ENCODE measurements around the gene LOC128125822.

The LOC128125822 gene

GRCh38 chr6:63554782-63555181 lies 17.5 kb upstream of the LOC128125822 start:
- DNase-seq (ENCODE audit: low read depth in 2 of 2, low spot score in 1 of 2): no peak

- no peak for DNase-seq (ENCODE audit: low read depth in 2 of 2, low spot score in 1 of 2)
Measured at GRCh38 chr6:63556369-63556768, 15.9 kb upstream of the LOC128125822 start.

GRCh38 chr6:63558278-63558677 lies 14.0 kb upstream of the LOC128125822 start:
- DNase-seq (ENCODE audit: low read depth in 2 of 2, low spot score in 1 of 2): no peak

- DNase-seq (ENCODE audit: low read depth in 2 of 2, low spot score in 1 of 2): no peak
Measured at GRCh38 chr6:63560801-63561287, 11.4 kb upstream of the LOC128125822 start.

- DNase-seq (ENCODE audit: low read depth in 2 of 2, low spot score in 1 of 2): no peak
Measured at GRCh38 chr6:63561288-63561687, 11.0 kb upstream of the LOC128125822 start.

GRCh38 chr6:63563235-63563634 lies 9.0 kb upstream of the LOC128125822 start:
- no peak for DNase-seq (ENCODE audit: low read depth in 2 of 2, low spot score in 1 of 2)

- DNase-seq (ENCODE audit: low read depth in 2 of 2, low spot score in 1 of 2): no peak
Measured at GRCh38 chr6:63565058-63565726, 7.1 kb upstream of the LOC128125822 start.

- DNase-seq (ENCODE audit: low read depth in 2 of 2, low spot score in 1 of 2): no peak
Measured at GRCh38 chr6:63565727-63566596, 6.3 kb upstream of the LOC128125822 start.

GRCh38 chr6:63567966-63568365 lies 4.3 kb upstream of the LOC128125822 start:
- DNase-seq (ENCODE audit: low read depth in 2 of 2, low spot score in 1 of 2): no peak

- DNase-seq (ENCODE audit: low read depth in 2 of 2, low spot score in 1 of 2): no peak
Measured at GRCh38 chr6:63571361-63572043, 778 bp upstream of the LOC128125822 start.

GRCh38 chr6:63572747-63573075 lies 431 bp downstream of the LOC128125822 start:
- DNase-seq (ENCODE audit: low read depth in 2 of 2, low spot score in 1 of 2): no peak

GRCh38 chr6:63573076-63573898 lies 1.0 kb downstream of the LOC128125822 start:
- DNase-seq (ENCODE audit: low read depth in 2 of 2, low spot score in 1 of 2): peak; percentile 22 to 34

- DNase-seq (ENCODE audit: low read depth in 2 of 2, low spot score in 1 of 2): no peak
Measured at GRCh38 chr6:63573899-63574553, 1.7 kb downstream of the LOC128125822 start.

GRCh38 chr6:63574554-63574900 lies 2.2 kb downstream of the LOC128125822 start:
- DNase-seq (ENCODE audit: low read depth in 2 of 2, low spot score in 1 of 2): no peak

GRCh38 chr6:63576147-63576772 lies 4.0 kb downstream of the LOC128125822 start:
- DNase-seq (ENCODE audit: low read depth in 2 of 2, low spot score in 1 of 2): no peak

GRCh38 chr6:63576985-63577712 lies 4.9 kb downstream of the LOC128125822 start:
- DNase-seq (ENCODE audit: low read depth in 2 of 2, low spot score in 1 of 2): no peak

- DNase-seq (ENCODE audit: low read depth in 2 of 2, low spot score in 1 of 2): no peak
Measured at GRCh38 chr6:63578757-63579156, 6.5 kb downstream of the LOC128125822 start.

- no peak for DNase-seq (ENCODE audit: low read depth in 2 of 2, low spot score in 1 of 2)
Measured at GRCh38 chr6:63579937-63580703, 7.8 kb downstream of the LOC128125822 start.

GRCh38 chr6:63580704-63580961 lies 8.4 kb downstream of the LOC128125822 start:
- no peak for DNase-seq (ENCODE audit: low read depth in 2 of 2, low spot score in 1 of 2)

Data from stimulated activated CD8-positive, alpha-beta memory T cell treated with anti-CD3 and anti-CD28 coated beads, Interleukin-4, amount 100 ng/mL, for 1 hour (primary cell).